SK-N-SH treated with all-trans-retinoic acid at 6 μM for 48 hours (cell line): ENCODE results near the gene ADAP1.

Source experiments
- ATAC-seq: fragments of 200-7000 bp; cut with Tn5 transposase; 3 replicates; pipeline ENCODE4 v1.9.1; 2020; ENCODE audit warnings: mild to moderate bottlenecking, moderate library complexity
- ARNTL ChIP-seq: fragments of 450-650 bp; formaldehyde crosslinking; IDR thresholded peaks from 2 replicates; pipeline ENCODE4 v1.5.0; 2020; ENCODE audit warnings: low read depth, mild to moderate bottlenecking, moderate library complexity, borderline replicate concordance
- BACH2 ChIP-seq: fragments of 250-450 bp; sonication (Bioruptor Pico); IDR thresholded peaks from 2 replicates; pipeline ENCODE4 v1.9.0; 2021; ENCODE audit warnings: mild to moderate bottlenecking, borderline replicate concordance
- CSDC2 ChIP-seq: fragments of 250-450 bp; sonication (Bioruptor Pico); IDR thresholded peaks from 2 replicates; pipeline ENCODE4 v1.5.0; 2020; ENCODE audit warnings: mild to moderate bottlenecking, moderate library complexity
- CSRNP3 ChIP-seq: fragments of 250-450 bp; sonication (Bioruptor Pico); IDR thresholded peaks from 2 replicates; pipeline ENCODE4 v1.5.1; 2021; ENCODE audit warnings: mild to moderate bottlenecking, moderate library complexity
- ESRRG ChIP-seq: fragments of 250-450 bp; sonication (Bioruptor Pico); IDR thresholded peaks from 2 replicates; pipeline ENCODE4 v1.6.1; 2021; ENCODE audit warnings: mild to moderate bottlenecking
- GLIS3 ChIP-seq: fragments of 250-450 bp; sonication (Bioruptor Pico); IDR thresholded peaks from 2 replicates; pipeline ENCODE4 v1.5.0; 2020; ENCODE audit warnings: mild to moderate bottlenecking, moderate library complexity
- OSR1 ChIP-seq: fragments of 250-450 bp; sonication (Bioruptor Pico); IDR thresholded peaks from 2 replicates; pipeline ENCODE4 v1.8.0; 2022; ENCODE audit warnings: moderate library complexity, mild to moderate bottlenecking, inconsistent platforms
- PPARA ChIP-seq: fragments of 250-450 bp; sonication (Bioruptor Pico); IDR thresholded peaks from 2 replicates; pipeline ENCODE4 v1.5.0; 2020; ENCODE audit warnings: mild to moderate bottlenecking, borderline replicate concordance
- SNAI2 ChIP-seq: fragments of 250-450 bp; sonication (Bioruptor Pico); IDR thresholded peaks from 2 replicates; pipeline ENCODE4 v1.5.0; 2020; ENCODE audit warnings: mild to moderate bottlenecking, moderate library complexity
- TCF4 ChIP-seq: fragments of 250-450 bp; sonication (Bioruptor Pico); IDR thresholded peaks from 2 replicates; pipeline ENCODE4 v1.8.0; 2021; ENCODE audit warnings: mild to moderate bottlenecking, moderate library complexity, borderline replicate concordance
- TOX ChIP-seq: fragments of 250-450 bp; sonication (Bioruptor Pico); IDR thresholded peaks from 2 replicates; pipeline ENCODE4 v1.8.0; 2021; ENCODE audit warnings: mild to moderate bottlenecking, moderate library complexity, borderline replicate concordance
- ZC3H10 ChIP-seq: fragments of 250-450 bp; sonication (Bioruptor Pico); IDR thresholded peaks from 2 replicates; pipeline ENCODE4 v1.5.1; 2021; ENCODE audit warnings: mild to moderate bottlenecking, moderate library complexity
- ZFP3 ChIP-seq: fragments of 250-450 bp; sonication (Bioruptor Pico); IDR thresholded peaks from 2 replicates; pipeline ENCODE4 v1.5.0; 2020; ENCODE audit warnings: mild to moderate bottlenecking, moderate library complexity
- ZFP30 ChIP-seq: fragments of 450-650 bp; formaldehyde crosslinking; IDR thresholded peaks from 2 replicates; pipeline ENCODE4 v1.5.0; 2022; ENCODE audit warnings: mild to moderate bottlenecking, moderate library complexity
- ZNF565 ChIP-seq: fragments of 450-650 bp; formaldehyde crosslinking; conservative IDR thresholded peaks from 2 replicates; pipeline ENCODE4 v1.5.0; 2020; ENCODE audit warnings: low read depth, mild to moderate bottlenecking, moderate library complexity
- ZNF70 ChIP-seq: fragments of 450-650 bp; formaldehyde crosslinking; IDR thresholded peaks from 2 replicates; pipeline ENCODE4 v1.5.0; 2020; ENCODE audit warnings: mild to moderate bottlenecking, moderate library complexity
- ZNF8 ChIP-seq: fragments of 450-650 bp; formaldehyde crosslinking; IDR thresholded peaks from 2 replicates; pipeline ENCODE4 v1.5.0; 2020; ENCODE audit warnings: mild to moderate bottlenecking, moderate library complexity
- TF ChIP-seq, protein P1 (sequence below): fragments of 250-450 bp; sonication (Bioruptor Pico); IDR thresholded peaks from 2 replicates; pipeline ENCODE4 v1.8.0; 2020; ENCODE audit warnings: mild to moderate bottlenecking, moderate library complexity, borderline replicate concordance
- TF ChIP-seq, protein P2 (sequence below): fragments of 250-450 bp; sonication (Bioruptor Pico); IDR thresholded peaks from 2 replicates; pipeline ENCODE4 v1.5.1; 2020; ENCODE audit warnings: low read depth, mild to moderate bottlenecking, moderate library complexity
- TF ChIP-seq, protein P3 (sequence below): fragments of 250-450 bp; sonication (Bioruptor Pico); IDR thresholded peaks from 2 replicates; pipeline ENCODE4 v1.8.0; 2021; ENCODE audit warnings: low read depth, mild to moderate bottlenecking, moderate library complexity, borderline replicate concordance
- TF ChIP-seq, protein P4 (sequence below): fragments of 250-450 bp; sonication (Bioruptor Pico); IDR thresholded peaks from 2 replicates; pipeline ENCODE4 v1.5.0; 2020; ENCODE audit warnings: mild to moderate bottlenecking, moderate library complexity

The ADAP1 gene

GRCh38 chr7:916291-916941 lies 38.1 kb downstream of the ADAP1 start:
- TF ChIP-seq TOX (CRISPR knock-in tag) (no peak), ZFP3 (CRISPR knock-in tag) (0 out of 2 replicates have a peak, but pooled peaks have one; percentile 41), GLIS3 (CRISPR knock-in tag) (0 out of 2 replicates have a peak, but pooled peaks have one; percentile 57)
- TF ChIP-seq, protein P1, sequence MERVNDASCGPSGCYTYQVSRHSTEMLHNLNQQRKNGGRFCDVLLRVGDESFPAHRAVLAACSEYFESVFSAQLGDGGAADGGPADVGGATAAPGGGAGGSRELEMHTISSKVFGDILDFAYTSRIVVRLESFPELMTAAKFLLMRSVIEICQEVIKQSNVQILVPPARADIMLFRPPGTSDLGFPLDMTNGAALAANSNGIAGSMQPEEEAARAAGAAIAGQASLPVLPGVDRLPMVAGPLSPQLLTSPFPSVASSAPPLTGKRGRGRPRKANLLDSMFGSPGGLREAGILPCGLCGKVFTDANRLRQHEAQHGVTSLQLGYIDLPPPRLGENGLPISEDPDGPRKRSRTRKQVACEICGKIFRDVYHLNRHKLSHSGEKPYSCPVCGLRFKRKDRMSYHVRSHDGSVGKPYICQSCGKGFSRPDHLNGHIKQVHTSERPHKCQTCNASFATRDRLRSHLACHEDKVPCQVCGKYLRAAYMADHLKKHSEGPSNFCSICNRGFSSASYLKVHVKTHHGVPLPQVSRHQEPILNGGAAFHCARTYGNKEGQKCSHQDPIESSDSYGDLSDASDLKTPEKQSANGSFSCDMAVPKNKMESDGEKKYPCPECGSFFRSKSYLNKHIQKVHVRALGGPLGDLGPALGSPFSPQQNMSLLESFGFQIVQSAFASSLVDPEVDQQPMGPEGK (CRISPR knock-in tag): peak; percentile 93
- peak; percentile 69 for ATAC-seq

- no peak for TF ChIP-seq ZNF565
- no peak for TF ChIP-seq ZNF70
- TF ChIP-seq, protein P2, sequence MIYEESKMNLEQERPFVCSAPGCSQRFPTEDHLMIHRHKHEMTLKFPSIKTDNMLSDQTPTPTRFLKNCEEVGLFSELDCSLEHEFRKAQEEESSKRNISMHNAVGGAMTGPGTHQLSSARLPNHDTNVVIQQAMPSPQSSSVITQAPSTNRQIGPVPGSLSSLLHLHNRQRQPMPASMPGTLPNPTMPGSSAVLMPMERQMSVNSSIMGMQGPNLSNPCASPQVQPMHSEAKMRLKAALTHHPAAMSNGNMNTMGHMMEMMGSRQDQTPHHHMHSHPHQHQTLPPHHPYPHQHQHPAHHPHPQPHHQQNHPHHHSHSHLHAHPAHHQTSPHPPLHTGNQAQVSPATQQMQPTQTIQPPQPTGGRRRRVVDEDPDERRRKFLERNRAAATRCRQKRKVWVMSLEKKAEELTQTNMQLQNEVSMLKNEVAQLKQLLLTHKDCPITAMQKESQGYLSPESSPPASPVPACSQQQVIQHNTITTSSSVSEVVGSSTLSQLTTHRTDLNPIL (CRISPR knock-in tag): no peak
- TF ChIP-seq ZNF8 (CRISPR knock-in tag): no peak
- no peak for TF ChIP-seq OSR1 (CRISPR knock-in tag)
- ATAC-seq: no peak
These were observed 38.9 kb downstream of the ADAP1 start for GRCh38 chr7:915291-916218.

- TF ChIP-seq ESRRG (CRISPR knock-in tag) (no peak), ZNF565 (no peak), ZNF8 (CRISPR knock-in tag) (no peak), PPARA (CRISPR knock-in tag) (no peak), SNAI2 (CRISPR knock-in tag) (no peak), BACH2 (CRISPR knock-in tag) (no peak), TCF4 (CRISPR knock-in tag) (no peak), CSRNP3 (CRISPR knock-in tag) (no peak), ARNTL (CRISPR knock-in tag) (no peak), ZFP30 (CRISPR knock-in tag) (no peak), ZC3H10 (CRISPR knock-in tag) (no peak), OSR1 (CRISPR knock-in tag) (no peak), ZFP3 (CRISPR knock-in tag) (no peak), CSDC2 (CRISPR knock-in tag) (no peak), GLIS3 (CRISPR knock-in tag) (no peak)
- TF ChIP-seq, protein P1 (CRISPR knock-in tag): no peak
- TF ChIP-seq, protein P3, sequence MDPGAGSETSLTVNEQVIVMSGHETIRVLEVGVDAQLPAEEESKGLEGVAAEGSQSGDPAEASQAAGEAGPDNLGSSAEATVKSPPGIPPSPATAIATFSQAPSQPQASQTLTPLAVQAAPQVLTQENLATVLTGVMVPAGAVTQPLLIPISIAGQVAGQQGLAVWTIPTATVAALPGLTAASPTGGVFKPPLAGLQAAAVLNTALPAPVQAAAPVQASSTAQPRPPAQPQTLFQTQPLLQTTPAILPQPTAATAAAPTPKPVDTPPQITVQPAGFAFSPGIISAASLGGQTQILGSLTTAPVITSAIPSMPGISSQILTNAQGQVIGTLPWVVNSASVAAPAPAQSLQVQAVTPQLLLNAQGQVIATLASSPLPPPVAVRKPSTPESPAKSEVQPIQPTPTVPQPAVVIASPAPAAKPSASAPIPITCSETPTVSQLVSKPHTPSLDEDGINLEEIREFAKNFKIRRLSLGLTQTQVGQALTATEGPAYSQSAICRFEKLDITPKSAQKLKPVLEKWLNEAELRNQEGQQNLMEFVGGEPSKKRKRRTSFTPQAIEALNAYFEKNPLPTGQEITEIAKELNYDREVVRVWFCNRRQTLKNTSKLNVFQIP (CRISPR knock-in tag): no peak
- TF ChIP-seq, protein P4, sequence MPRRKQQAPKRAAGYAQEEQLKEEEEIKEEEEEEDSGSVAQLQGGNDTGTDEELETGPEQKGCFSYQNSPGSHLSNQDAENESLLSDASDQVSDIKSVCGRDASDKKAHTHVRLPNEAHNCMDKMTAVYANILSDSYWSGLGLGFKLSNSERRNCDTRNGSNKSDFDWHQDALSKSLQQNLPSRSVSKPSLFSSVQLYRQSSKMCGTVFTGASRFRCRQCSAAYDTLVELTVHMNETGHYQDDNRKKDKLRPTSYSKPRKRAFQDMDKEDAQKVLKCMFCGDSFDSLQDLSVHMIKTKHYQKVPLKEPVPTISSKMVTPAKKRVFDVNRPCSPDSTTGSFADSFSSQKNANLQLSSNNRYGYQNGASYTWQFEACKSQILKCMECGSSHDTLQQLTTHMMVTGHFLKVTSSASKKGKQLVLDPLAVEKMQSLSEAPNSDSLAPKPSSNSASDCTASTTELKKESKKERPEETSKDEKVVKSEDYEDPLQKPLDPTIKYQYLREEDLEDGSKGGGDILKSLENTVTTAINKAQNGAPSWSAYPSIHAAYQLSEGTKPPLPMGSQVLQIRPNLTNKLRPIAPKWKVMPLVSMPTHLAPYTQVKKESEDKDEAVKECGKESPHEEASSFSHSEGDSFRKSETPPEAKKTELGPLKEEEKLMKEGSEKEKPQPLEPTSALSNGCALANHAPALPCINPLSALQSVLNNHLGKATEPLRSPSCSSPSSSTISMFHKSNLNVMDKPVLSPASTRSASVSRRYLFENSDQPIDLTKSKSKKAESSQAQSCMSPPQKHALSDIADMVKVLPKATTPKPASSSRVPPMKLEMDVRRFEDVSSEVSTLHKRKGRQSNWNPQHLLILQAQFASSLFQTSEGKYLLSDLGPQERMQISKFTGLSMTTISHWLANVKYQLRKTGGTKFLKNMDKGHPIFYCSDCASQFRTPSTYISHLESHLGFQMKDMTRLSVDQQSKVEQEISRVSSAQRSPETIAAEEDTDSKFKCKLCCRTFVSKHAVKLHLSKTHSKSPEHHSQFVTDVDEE: no peak
- no peak for ATAC-seq
These were observed 39.8 kb downstream of the ADAP1 start for GRCh38 chr7:914521-915194.
